ENCODE data around the gene MICAL2.
A peak's percentile ranks its signal among the peaks of the same experiment; 100 is the strongest.

The MICAL2 gene

GRCh38 chr11:12156301-12157140, 46.1 kb downstream of the MICAL2 start:
- DNase-seq (ENCODE audit: low read depth in 3 of 3), result no peak

GRCh38 chr11:12157241-12157661, 46.9 kb downstream of the MICAL2 start:
- DNase-seq (ENCODE audit: low read depth in 3 of 3), result no peak

GRCh38 chr11:12158909-12159308, 48.5 kb downstream of the MICAL2 start:
- DNase-seq (ENCODE audit: low read depth in 3 of 3), result no peak

- DNase-seq (ENCODE audit: low read depth in 3 of 3), result no peak
These were observed 49.1 kb downstream of the MICAL2 start for GRCh38 chr11:12159351-12160099.

GRCh38 chr11:12160231-12160630, 49.8 kb downstream of the MICAL2 start:
- DNase-seq (ENCODE audit: low read depth in 3 of 3), result no peak

- DNase-seq (ENCODE audit: low read depth in 3 of 3), result no peak
These were observed 50.3 kb downstream of the MICAL2 start for GRCh38 chr11:12160680-12161079.

GRCh38 chr11:12161137-12161536, 50.7 kb downstream of the MICAL2 start:
- no peak for DNase-seq (ENCODE audit: low read depth in 3 of 3)

- DNase-seq (ENCODE audit: low read depth in 3 of 3), result no peak
These were observed 51.4 kb downstream of the MICAL2 start for GRCh38 chr11:12161603-12162350.

GRCh38 chr11:12162652-12163051, 52.3 kb downstream of the MICAL2 start:
- DNase-seq (ENCODE audit: low read depth in 3 of 3), result no peak

GRCh38 chr11:12163181-12163941, 53.0 kb downstream of the MICAL2 start:
- no peak for DNase-seq (ENCODE audit: low read depth in 3 of 3)

- no peak for DNase-seq (ENCODE audit: low read depth in 3 of 3)
These were observed 53.9 kb downstream of the MICAL2 start for GRCh38 chr11:12164061-12165014.

GRCh38 chr11:12165237-12165875, 55.0 kb downstream of the MICAL2 start:
- DNase-seq (ENCODE audit: low read depth in 3 of 3), result no peak

GRCh38 chr11:12166299-12167060, 56.1 kb downstream of the MICAL2 start:
- DNase-seq (ENCODE audit: low read depth in 3 of 3), result no peak

GRCh38 chr11:12167061-12168000, 56.9 kb downstream of the MICAL2 start:
- DNase-seq (ENCODE audit: low read depth in 3 of 3), result peak in 1 of 3 experiments; percentile 25

GRCh38 chr11:12168114-12168513, 57.7 kb downstream of the MICAL2 start:
- no peak for DNase-seq (ENCODE audit: low read depth in 3 of 3)

GRCh38 chr11:12169822-12170221, 59.4 kb downstream of the MICAL2 start:
- DNase-seq (ENCODE audit: low read depth in 3 of 3), result no peak

- DNase-seq (ENCODE audit: low read depth in 3 of 3), result no peak
These were observed 60.1 kb downstream of the MICAL2 start for GRCh38 chr11:12170501-12170900.

GRCh38 chr11:12170984-12171383, 60.6 kb downstream of the MICAL2 start:
- no peak for DNase-seq (ENCODE audit: low read depth in 3 of 3)

All from stimulated activated CD4-positive, alpha-beta T cell treated with anti-CD3 and anti-CD28 coated beads, TNF-alpha, amount 100 ng/mL, for 24 hours (primary cell).